Germinal center (tissue), 1 donor: ENCODE data around the gene IL36B.

ENCODE experiments used
- DNase-seq: peaks from one replicate; pipeline ENCODE4 v3.0.0; 2012; ENCODE audit warnings: mixed read lengths, low spot score

Gene IL36B

GRCh38 chr2:113009622-113010021 is 43.0 kb downstream of the IL36B start:
- DNase-seq, result no peak

GRCh38 chr2:113007250-113007649 is 45.4 kb downstream of the IL36B start:
- no peak for DNase-seq

- DNase-seq, result no peak
These were observed 47.6 kb downstream of the IL36B start, which contains the start of gene IL36A for GRCh38 chr2:113005030-113005509. Gene IL36A, plus strand, starts transcription at chr2:113005459. Its CDS starts 413 bp downstream, at chr2:113005872.

- DNase-seq, result no peak
These were observed 50.0 kb downstream of the IL36B start for GRCh38 chr2:113002677-113003076.

GRCh38 chr2:113000436-113000835 is 52.2 kb downstream of the IL36B start:
- DNase-seq, result no peak

- no peak for DNase-seq
These were observed 55.5 kb downstream of the IL36B start for GRCh38 chr2:112997151-112997550.

- DNase-seq, result no peak
These were observed 56.0 kb downstream of the IL36B start for GRCh38 chr2:112996635-112997034.

- DNase-seq, result no peak
These were observed 57.2 kb downstream of the IL36B start for GRCh38 chr2:112995346-112995920.

- DNase-seq, result no peak
These were observed 58.0 kb downstream of the IL36B start for GRCh38 chr2:112994648-112995047.

GRCh38 chr2:112993831-112994230 is 58.8 kb downstream of the IL36B start:
- DNase-seq, result no peak

GRCh38 chr2:112989611-112990010 is 63.1 kb downstream of the IL36B start:
- no peak for DNase-seq

GRCh38 chr2:112985090-112985489 is 67.6 kb downstream of the IL36B start:
- DNase-seq, result no peak

- DNase-seq, result no peak
These were observed 72.1 kb downstream of the IL36B start for GRCh38 chr2:112980537-112980936.

- no peak for DNase-seq
These were observed 72.9 kb downstream of the IL36B start for GRCh38 chr2:112979731-112980130.

- no peak for DNase-seq
These were observed 75.1 kb downstream of the IL36B start, which contains the start of gene IL36G for GRCh38 chr2:112977559-112978056. Gene IL36G, plus strand, starts transcription at chr2:112978006. Its CDS starts 633 bp downstream, at chr2:112978639.
